Measurements from ENCODE around the gene CTNNA2.

The CTNNA2 gene

DNA sequence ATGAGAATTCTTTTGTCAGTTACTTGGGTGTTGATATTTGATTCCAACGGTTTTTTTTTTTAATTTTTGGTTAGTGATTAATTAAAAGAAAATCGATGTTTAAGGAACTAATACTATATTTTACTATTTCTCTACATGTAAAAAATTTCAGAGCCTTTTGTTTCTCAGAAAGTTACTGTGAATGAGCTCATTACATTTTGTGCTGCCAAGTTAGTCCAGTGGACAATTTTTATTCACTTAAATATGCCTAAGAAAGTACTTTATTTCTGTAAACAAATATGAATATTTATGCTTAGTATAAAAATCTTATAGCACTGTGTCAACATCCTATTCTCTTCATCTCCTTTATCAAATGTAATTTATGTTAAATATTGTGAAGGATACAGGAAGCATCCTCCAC, 309.3 kb downstream of the CTNNA2 start:
- CTCF ChIA-PET = no interaction called here
- POLR2A ChIA-PET = no interaction called here
- TF ChIP-seq, protein P1, sequence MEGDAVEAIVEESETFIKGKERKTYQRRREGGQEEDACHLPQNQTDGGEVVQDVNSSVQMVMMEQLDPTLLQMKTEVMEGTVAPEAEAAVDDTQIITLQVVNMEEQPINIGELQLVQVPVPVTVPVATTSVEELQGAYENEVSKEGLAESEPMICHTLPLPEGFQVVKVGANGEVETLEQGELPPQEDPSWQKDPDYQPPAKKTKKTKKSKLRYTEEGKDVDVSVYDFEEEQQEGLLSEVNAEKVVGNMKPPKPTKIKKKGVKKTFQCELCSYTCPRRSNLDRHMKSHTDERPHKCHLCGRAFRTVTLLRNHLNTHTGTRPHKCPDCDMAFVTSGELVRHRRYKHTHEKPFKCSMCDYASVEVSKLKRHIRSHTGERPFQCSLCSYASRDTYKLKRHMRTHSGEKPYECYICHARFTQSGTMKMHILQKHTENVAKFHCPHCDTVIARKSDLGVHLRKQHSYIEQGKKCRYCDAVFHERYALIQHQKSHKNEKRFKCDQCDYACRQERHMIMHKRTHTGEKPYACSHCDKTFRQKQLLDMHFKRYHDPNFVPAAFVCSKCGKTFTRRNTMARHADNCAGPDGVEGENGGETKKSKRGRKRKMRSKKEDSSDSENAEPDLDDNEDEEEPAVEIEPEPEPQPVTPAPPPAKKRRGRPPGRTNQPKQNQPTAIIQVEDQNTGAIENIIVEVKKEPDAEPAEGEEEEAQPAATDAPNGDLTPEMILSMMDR (IDR thresholded peaks at IDR 0.05; ENCODE audit: control extremely low read depth, extremely low read depth, low read depth, missing control alignments) = no peak
- no peak for DNase-seq (ENCODE audit: extremely low spot score)

DNA sequence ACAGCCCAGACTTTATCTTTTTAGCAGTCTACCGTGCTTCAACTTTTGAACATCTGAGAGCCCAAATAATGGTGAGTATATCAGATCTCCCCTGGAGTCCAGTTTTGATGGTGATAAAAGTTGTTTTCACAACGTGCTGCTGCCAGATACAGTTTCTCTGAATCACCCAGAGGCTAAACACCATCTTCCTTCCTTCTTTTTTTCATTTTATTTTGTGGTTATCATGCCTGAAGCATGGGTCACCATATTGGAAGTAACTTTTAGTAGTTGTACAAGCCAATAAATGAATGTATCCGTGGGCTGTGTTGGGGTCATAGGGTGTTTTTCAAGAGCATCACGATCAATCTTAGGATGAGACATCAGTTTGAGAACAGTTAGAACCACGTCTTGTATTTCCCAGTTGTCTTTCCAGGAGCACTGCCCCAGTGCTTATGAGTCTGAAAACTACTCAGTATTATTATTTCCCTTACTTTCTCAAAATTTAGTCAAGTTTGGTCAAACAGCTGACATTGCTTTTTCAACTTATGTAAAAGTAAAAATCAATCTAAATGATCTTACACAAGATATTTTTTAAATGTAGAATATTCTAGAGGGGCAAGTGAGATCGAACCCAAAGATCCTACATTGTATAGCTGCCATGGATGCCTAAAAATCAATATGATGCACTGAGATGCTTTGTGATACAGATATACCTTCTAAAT, 311.4 kb downstream of the CTNNA2 start:
- TF ChIP-seq, protein P1 (IDR thresholded peaks at IDR 0.05; ENCODE audit: control extremely low read depth, extremely low read depth, low read depth, missing control alignments) = no peak
- CTCF ChIA-PET = no interaction called here
- no peak for DNase-seq (ENCODE audit: extremely low spot score)
- POLR2A ChIA-PET = no interaction called here

DNA sequence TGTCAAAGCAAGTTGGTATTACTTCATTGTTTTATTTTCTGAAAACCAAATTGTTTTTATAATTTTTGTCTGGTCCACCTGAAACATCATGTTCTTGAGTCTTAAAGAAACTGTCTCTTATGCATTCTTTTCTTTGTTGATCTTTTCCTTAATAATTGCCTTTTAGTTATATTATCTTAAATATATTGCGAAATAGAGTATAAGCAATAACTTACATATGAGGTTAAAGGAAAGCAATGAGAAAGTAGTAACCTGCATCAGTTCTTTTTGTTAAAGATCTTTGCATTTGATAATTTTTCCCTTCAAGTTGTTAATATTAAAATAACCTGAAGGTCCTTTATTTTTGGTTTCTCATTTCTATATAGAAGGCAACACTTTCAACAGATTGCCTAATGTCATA, 315.0 kb downstream of the CTNNA2 start:
- TF ChIP-seq, protein P1 (IDR thresholded peaks at IDR 0.05; ENCODE audit: control extremely low read depth, extremely low read depth, low read depth, missing control alignments) = no peak
- POLR2A ChIA-PET = no interaction called here
- DNase-seq (ENCODE audit: extremely low spot score) = no peak
- CTCF ChIA-PET = no interaction called here

DNA sequence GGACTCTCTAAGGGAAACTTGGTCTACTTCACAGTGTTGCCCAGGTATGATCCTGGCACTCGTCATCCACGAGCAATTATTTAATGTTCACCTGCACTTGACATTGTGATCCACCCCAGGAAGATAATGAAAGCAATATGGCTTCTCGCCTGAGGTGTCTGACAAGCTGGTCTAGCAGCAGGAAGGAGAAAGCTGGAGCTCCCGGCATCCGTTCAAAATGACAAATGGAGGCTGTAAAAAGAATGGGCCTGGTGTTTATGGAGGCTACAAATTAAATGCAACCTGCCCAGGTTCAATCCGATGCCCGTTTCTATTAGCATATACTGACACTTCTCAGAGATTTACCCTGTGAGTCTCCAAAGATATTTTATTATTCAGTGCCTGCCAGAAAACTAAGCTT, 317.6 kb downstream of the CTNNA2 start:
- TF ChIP-seq, protein P1 (IDR thresholded peaks at IDR 0.05; ENCODE audit: control extremely low read depth, extremely low read depth, low read depth, missing control alignments) = no peak
- no peak for DNase-seq (ENCODE audit: extremely low spot score)
- ChIA-PET CTCF (no interaction called here), POLR2A (no interaction called here)

DNA sequence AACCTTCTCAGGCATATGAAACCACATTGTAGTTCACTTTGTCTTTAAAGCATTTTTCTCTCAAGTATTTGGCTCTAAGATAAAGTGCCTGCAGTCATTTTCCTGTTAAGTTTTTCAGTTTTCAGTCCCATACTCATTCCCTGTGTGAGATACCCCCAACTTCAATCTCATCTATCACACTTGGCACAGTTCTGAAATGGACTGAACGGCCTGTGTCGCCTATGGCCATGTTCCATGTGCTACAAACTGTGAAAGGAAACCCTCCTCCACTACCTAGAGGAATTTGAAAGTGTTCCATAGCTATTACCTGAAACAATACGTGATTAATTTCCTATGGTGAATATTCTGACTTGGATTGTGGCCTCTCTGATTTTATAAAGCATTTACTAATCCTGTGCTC, 319.1 kb downstream of the CTNNA2 start:
- TF ChIP-seq, protein P1 (IDR thresholded peaks at IDR 0.05; ENCODE audit: control extremely low read depth, extremely low read depth, low read depth, missing control alignments) = no peak
- CTCF ChIA-PET = no interaction called here
- POLR2A ChIA-PET = no interaction called here
- DNase-seq (ENCODE audit: extremely low spot score) = no peak

DNA sequence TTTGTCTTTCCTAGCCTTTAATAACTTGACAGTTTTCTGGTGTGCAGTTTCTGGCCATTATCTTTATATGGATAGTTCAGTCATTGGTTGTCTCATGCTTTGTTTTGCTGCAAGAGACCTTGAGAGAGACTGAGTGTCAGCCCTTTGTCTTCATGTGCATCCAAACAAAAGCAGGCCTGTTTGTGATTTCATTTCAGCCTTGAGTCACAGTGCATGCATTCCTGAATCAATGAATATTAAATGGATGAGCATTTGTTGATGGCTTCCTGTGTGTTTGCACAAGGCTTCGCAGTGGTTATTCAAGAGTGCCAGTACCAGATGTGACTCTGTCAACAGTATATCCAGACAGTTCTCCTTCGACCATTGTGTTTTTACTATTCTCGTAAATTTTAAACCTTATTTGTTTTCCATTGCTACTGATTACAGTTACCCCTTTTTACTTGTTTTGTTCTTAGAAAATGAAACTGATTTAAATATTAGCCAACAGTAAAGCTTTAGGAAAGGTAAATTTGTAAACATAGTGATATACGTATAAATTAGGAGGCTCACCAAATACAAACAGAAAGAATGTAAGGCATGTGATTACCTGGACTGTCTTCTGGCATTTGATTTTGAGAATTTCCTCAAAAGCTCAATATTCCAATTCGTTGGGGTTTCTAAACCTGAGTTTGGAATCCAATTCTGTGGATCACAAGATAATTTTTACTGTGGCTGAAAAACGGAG, 319.8 kb downstream of the CTNNA2 start:
- ChIA-PET CTCF (no interaction called here), POLR2A (no interaction called here)
- no peak for DNase-seq (ENCODE audit: extremely low spot score)
- TF ChIP-seq, protein P1 (IDR thresholded peaks at IDR 0.05; ENCODE audit: control extremely low read depth, extremely low read depth, low read depth, missing control alignments) = no peak
